ENCODE measurements around the gene FOCAD. TPM values are rescaled to one million over a fixed set of nuclear protein-coding genes. Genes with fewer than 3 reads are reported as not detected.

Gene FOCAD
- total RNA-seq, 1 donor from 2014 or later = 38.4 TPM

GRCh38 chr9:20930836-20931235, 246.8 kb downstream of the FOCAD start:
- TF ChIP-seq CTCF (IDR thresholded peaks at IDR 0.05) = no peak
- DNase-seq (ENCODE audit: extremely low spot score, unreplicated experiment) = no peak
- Mint-ChIP-seq H3K27me3 (ENCODE audit: unreplicated experiment) (no peaks in the 10 kb centered on the region), H3K4me1 (ENCODE audit: unreplicated experiment) (peaks cover 6% of the 10 kb centered on the region), H3K27ac (ENCODE audit: unreplicated experiment) (no peak overlapping the region), H3K4me3 (ENCODE audit: unreplicated experiment) (no peak overlapping the region), H3K9me3 (ENCODE audit: unreplicated experiment) (peaks cover 7% of the 10 kb centered on the region), H3K36me3 (ENCODE audit: unreplicated experiment) (peaks cover 29% of the 10 kb centered on the region)

- H3K27me3 Mint-ChIP-seq (ENCODE audit: unreplicated experiment) = no peaks in the 10 kb centered on the region
- H3K27ac Mint-ChIP-seq (ENCODE audit: unreplicated experiment) = no peak overlapping the region
- H3K4me1 Mint-ChIP-seq (ENCODE audit: unreplicated experiment) = peaks cover 4% of the 10 kb centered on the region
- no peak for DNase-seq (ENCODE audit: extremely low spot score, unreplicated experiment)
- TF ChIP-seq CTCF (IDR thresholded peaks at IDR 0.05) = no peak
- no peaks in the 10 kb centered on the region for H3K9me3 Mint-ChIP-seq (ENCODE audit: unreplicated experiment)
- peaks cover 9% of the 10 kb centered on the region for H3K36me3 Mint-ChIP-seq (ENCODE audit: unreplicated experiment)
- no peak overlapping the region for H3K4me3 Mint-ChIP-seq (ENCODE audit: unreplicated experiment)
Observed at GRCh38 chr9:20940447-20941173, 256.6 kb downstream of the FOCAD start.

- no peak overlapping the region for H3K4me3 Mint-ChIP-seq (ENCODE audit: unreplicated experiment)
- H3K9me3 Mint-ChIP-seq (ENCODE audit: unreplicated experiment) = no peaks in the 10 kb centered on the region
- H3K27ac Mint-ChIP-seq (ENCODE audit: unreplicated experiment) = no peak overlapping the region
- no peaks in the 10 kb centered on the region for H3K27me3 Mint-ChIP-seq (ENCODE audit: unreplicated experiment)
- H3K4me1 Mint-ChIP-seq (ENCODE audit: unreplicated experiment) = peaks cover 4% of the 10 kb centered on the region
- TF ChIP-seq CTCF (IDR thresholded peaks at IDR 0.05) = peak; percentile 97
- DNase-seq (ENCODE audit: extremely low spot score, unreplicated experiment) = no peak
- H3K36me3 Mint-ChIP-seq (ENCODE audit: unreplicated experiment) = peaks cover 5% of the 10 kb centered on the region
Observed at GRCh38 chr9:20941174-20941690, 257.2 kb downstream of the FOCAD start.

GRCh38 chr9:20944507-20944906, 260.4 kb downstream of the FOCAD start:
- Mint-ChIP-seq H3K4me1 (ENCODE audit: unreplicated experiment) (peaks cover 4% of the 10 kb centered on the region), H3K27me3 (ENCODE audit: unreplicated experiment) (no peaks in the 10 kb centered on the region), H3K9me3 (ENCODE audit: unreplicated experiment) (no peaks in the 10 kb centered on the region), H3K27ac (ENCODE audit: unreplicated experiment) (no peak overlapping the region), H3K4me3 (ENCODE audit: unreplicated experiment) (no peak overlapping the region), H3K36me3 (ENCODE audit: unreplicated experiment) (peaks cover 10% of the 10 kb centered on the region)
- no peak for TF ChIP-seq CTCF (IDR thresholded peaks at IDR 0.05)
- no peak for DNase-seq (ENCODE audit: extremely low spot score, unreplicated experiment)

- Mint-ChIP-seq H3K4me3 (ENCODE audit: unreplicated experiment) (no peak overlapping the region), H3K27ac (ENCODE audit: unreplicated experiment) (no peak overlapping the region), H3K9me3 (ENCODE audit: unreplicated experiment) (no peaks in the 10 kb centered on the region), H3K4me1 (ENCODE audit: unreplicated experiment) (peaks cover 4% of the 10 kb centered on the region), H3K36me3 (ENCODE audit: unreplicated experiment) (peaks cover 13% of the 10 kb centered on the region), H3K27me3 (ENCODE audit: unreplicated experiment) (no peaks in the 10 kb centered on the region)
- TF ChIP-seq CTCF (IDR thresholded peaks at IDR 0.05) = no peak
- no peak for DNase-seq (ENCODE audit: extremely low spot score, unreplicated experiment)
Observed at GRCh38 chr9:20945269-20945668, 261.2 kb downstream of the FOCAD start.

Data from osteocyte (in vitro differentiated cells).